ENCODE data around the gene JCAD.

DNA sequence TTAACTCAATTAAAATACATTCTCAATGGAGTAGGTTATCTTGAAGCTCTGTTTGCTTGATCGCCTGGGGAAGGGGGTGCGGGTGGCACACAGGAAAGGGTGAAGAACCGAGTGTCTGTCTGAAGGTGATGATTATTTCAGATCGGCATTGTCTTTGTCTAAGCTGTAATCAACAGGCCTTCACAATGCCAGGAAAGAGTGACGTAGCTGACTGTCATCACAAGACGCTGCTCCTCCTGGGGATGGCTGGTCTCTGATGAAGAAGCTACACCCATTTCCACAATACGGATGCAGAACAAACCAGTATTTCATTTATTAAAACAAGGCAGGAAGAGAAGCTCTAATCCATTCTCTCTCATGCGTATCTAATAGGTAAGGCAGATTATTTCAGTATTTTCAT lies 19.4 kb downstream of the JCAD start:
- TF ChIP-seq POLR2AphosphoS5 (IDR thresholded peaks at IDR 0.05; ENCODE audit: borderline replicate concordance, low read depth, low read length) (no peak), EZH2 (IDR thresholded peaks at IDR 0.05) (no peak), FOXP2 (optimal IDR thresholded peaks at IDR 0.05; ENCODE audit: control extremely low read depth, extremely low read length, insufficient read depth) (no peak)

Measured in SK-N-MC (cell line).